K562 (cell line): Measurements from ENCODE around the gene CTXND1. TPM values are rescaled to one million over a fixed set of nuclear protein-coding genes. Genes with fewer than 3 reads are reported as not detected.

Source experiments
- GTF2F1 ChIP-seq: IDR thresholded peaks from 2 replicates; pipeline ENCODE4 v1.6.1; 2011; ENCODE audit warnings: low read depth, low read length, improper control_type of control experiment
- ILK ChIP-seq: fragments of 450-650 bp; IDR thresholded peaks from 2 replicates; pipeline ENCODE4 v1.6.1; 2016; ENCODE audit warnings: missing genetic modification characterization, low read depth, mild to moderate bottlenecking, missing compliant biosample characterization, moderate library complexity, borderline replicate concordance
- NFIC ChIP-seq: fragments of 450-650 bp; IDR thresholded peaks from 2 replicates; pipeline ENCODE4 v1.6.1; 2017; ENCODE audit warnings: mild to moderate bottlenecking, inconsistent platforms
- ZNF24 ChIP-seq: fragments of 450-650 bp; IDR thresholded peaks from 2 replicates; pipeline ENCODE4 v1.6.1; 2016
- ZNF589 ChIP-seq: fragments of 200-800 bp; sonication (Bioruptor generic); IDR thresholded peaks from 2 replicates; pipeline ENCODE4 v1.6.1; 2016; ENCODE audit warnings: low read depth, missing genetic modification characterization, missing compliant biosample characterization
- polyA plus RNA-seq, 8 experiments: library from polyadenylated mRNA; depleted of rRNA in 4 of 8; stranded (reverse) in 5 of 8; unstranded in 3 of 8; fragments of >200 nt; fragmentation: Nextera tagmentation in 2 of 8; fragmentation: Illumina TruSeq in 1 of 8; extraction: Ambion mirVana in 2 of 8; extraction: Trizol in 1 of 8; gene quantifications; 2 replicates each; pipeline versions ENCODE4 v1.2.1 to v1.2.3, GENCODE V29; 2011 to 2014; ENCODE audit warnings: inconsistent platforms in 1 of 8, missing spikeins in 1 of 8
- total RNA-seq, 7 experiments: library from RNA; depleted of rRNA in 6 of 7; stranded (reverse); fragments of >200 nt in 6 of 7; fragmentation: Illumina TruSeq in 2 of 7; extraction: Trizol in 2 of 7; gene quantifications; 2 replicates each; pipeline versions ENCODE4 v1.2.1 to v1.2.3, GENCODE V29; 2011 to 2021; ENCODE audit warnings: low replicate concordance in 1 of 7
- TF ChIP-seq, protein P1 (sequence below): fragments of 200-600 bp; sonication (generic); IDR thresholded peaks from one replicate; pipeline ENCODE4 v1.6.1; 2012; ENCODE audit warnings: mild to moderate bottlenecking, low read depth, low read length, inconsistent platforms

The CTXND1 gene
- total and polyA plus RNA-seq, 9 of the 15 experiments (the other 6 are each of a cell fraction or from before 2014, with no cell fraction given) = 0.04 TPM; not detected in 7

DNA sequence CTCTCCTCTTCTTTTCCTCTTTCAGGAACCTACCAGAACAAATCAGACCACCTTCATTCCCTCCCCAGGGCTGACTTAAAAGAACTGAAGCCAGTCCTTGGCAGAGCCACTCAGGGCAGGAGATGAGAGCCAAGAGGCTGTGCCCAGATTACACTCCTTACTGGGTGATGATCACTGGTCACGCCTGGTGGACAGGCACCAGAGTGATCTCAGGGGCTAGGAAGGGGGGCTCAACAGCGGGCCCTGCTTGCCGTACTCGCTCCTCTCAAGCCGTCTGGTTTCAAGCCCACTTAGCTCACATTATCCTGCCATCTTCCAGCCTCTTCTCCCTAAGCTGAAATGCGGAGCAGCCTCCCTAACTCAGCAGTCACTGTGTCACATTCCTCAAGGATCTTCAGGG, 100.9 kb downstream of the CTXND1 start (continued):
- TF ChIP-seq, protein P1, sequence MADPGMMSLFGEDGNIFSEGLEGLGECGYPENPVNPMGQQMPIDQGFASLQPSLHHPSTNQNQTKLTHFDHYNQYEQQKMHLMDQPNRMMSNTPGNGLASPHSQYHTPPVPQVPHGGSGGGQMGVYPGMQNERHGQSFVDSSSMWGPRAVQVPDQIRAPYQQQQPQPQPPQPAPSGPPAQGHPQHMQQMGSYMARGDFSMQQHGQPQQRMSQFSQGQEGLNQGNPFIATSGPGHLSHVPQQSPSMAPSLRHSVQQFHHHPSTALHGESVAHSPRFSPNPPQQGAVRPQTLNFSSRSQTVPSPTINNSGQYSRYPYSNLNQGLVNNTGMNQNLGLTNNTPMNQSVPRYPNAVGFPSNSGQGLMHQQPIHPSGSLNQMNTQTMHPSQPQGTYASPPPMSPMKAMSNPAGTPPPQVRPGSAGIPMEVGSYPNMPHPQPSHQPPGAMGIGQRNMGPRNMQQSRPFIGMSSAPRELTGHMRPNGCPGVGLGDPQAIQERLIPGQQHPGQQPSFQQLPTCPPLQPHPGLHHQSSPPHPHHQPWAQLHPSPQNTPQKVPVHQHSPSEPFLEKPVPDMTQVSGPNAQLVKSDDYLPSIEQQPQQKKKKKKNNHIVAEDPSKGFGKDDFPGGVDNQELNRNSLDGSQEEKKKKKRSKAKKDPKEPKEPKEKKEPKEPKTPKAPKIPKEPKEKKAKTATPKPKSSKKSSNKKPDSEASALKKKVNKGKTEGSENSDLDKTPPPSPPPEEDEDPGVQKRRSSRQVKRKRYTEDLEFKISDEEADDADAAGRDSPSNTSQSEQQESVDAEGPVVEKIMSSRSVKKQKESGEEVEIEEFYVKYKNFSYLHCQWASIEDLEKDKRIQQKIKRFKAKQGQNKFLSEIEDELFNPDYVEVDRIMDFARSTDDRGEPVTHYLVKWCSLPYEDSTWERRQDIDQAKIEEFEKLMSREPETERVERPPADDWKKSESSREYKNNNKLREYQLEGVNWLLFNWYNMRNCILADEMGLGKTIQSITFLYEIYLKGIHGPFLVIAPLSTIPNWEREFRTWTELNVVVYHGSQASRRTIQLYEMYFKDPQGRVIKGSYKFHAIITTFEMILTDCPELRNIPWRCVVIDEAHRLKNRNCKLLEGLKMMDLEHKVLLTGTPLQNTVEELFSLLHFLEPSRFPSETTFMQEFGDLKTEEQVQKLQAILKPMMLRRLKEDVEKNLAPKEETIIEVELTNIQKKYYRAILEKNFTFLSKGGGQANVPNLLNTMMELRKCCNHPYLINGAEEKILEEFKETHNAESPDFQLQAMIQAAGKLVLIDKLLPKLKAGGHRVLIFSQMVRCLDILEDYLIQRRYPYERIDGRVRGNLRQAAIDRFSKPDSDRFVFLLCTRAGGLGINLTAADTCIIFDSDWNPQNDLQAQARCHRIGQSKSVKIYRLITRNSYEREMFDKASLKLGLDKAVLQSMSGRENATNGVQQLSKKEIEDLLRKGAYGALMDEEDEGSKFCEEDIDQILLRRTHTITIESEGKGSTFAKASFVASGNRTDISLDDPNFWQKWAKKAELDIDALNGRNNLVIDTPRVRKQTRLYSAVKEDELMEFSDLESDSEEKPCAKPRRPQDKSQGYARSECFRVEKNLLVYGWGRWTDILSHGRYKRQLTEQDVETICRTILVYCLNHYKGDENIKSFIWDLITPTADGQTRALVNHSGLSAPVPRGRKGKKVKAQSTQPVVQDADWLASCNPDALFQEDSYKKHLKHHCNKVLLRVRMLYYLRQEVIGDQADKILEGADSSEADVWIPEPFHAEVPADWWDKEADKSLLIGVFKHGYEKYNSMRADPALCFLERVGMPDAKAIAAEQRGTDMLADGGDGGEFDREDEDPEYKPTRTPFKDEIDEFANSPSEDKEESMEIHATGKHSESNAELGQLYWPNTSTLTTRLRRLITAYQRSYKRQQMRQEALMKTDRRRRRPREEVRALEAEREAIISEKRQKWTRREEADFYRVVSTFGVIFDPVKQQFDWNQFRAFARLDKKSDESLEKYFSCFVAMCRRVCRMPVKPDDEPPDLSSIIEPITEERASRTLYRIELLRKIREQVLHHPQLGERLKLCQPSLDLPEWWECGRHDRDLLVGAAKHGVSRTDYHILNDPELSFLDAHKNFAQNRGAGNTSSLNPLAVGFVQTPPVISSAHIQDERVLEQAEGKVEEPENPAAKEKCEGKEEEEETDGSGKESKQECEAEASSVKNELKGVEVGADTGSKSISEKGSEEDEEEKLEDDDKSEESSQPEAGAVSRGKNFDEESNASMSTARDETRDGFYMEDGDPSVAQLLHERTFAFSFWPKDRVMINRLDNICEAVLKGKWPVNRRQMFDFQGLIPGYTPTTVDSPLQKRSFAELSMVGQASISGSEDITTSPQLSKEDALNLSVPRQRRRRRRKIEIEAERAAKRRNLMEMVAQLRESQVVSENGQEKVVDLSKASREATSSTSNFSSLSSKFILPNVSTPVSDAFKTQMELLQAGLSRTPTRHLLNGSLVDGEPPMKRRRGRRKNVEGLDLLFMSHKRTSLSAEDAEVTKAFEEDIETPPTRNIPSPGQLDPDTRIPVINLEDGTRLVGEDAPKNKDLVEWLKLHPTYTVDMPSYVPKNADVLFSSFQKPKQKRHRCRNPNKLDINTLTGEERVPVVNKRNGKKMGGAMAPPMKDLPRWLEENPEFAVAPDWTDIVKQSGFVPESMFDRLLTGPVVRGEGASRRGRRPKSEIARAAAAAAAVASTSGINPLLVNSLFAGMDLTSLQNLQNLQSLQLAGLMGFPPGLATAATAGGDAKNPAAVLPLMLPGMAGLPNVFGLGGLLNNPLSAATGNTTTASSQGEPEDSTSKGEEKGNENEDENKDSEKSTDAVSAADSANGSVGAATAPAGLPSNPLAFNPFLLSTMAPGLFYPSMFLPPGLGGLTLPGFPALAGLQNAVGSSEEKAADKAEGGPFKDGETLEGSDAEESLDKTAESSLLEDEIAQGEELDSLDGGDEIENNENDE = no peak
- TF ChIP-seq ZNF589 (CRISPR knock-in tag) (no peak), NFIC (no peak), GTF2F1 (no peak), ILK (tag) (no peak), ZNF24 (no peak)
- TF ChIP-seq, all 486 proteins: peak for 0

Other genes with a start within 250 kb of the CTXND1 start
- 99.5 and 142 TPM in 2 replicates for gene ZFAND6, start 192.5 kb downstream of the CTXND1 start, total RNA-seq (2014; rRNA removed)
- gene ZFAND6, start 192.5 kb downstream of the CTXND1 start, total RNA-seq (2014; rRNA removed; fragmentation: Illumina TruSeq; extraction: Trizol) = 88.7 and 105 TPM in 2 replicates
- gene ZFAND6, start 192.5 kb downstream of the CTXND1 start, total RNA-seq (2015; rRNA removed; fragmentation: Illumina TruSeq; extraction: Trizol) = 90.3 TPM in 2 replicates
- gene ZFAND6, start 192.5 kb downstream of the CTXND1 start, total RNA-seq (2021) = 53.9 and 58.7 TPM in 2 replicates
- gene ZFAND6, start 192.5 kb downstream of the CTXND1 start, polyA plus RNA-seq (2011; rRNA removed) = 206 and 207 TPM in 2 replicates
- 86.1 and 92.2 TPM in 2 replicates for gene ZFAND6, start 192.5 kb downstream of the CTXND1 start, polyA plus RNA-seq (2014; fragmentation: Illumina TruSeq; extraction: Trizol)
- 10 to 100 TPM; 82.1 to 93.8 TPM for gene ZFAND6, start 192.5 kb downstream of the CTXND1 start, polyA plus RNA-seq (2014; fragmentation: Nextera tagmentation; extraction: Ambion mirVana)
- 88.9 and 113 TPM in 2 replicates for gene ZFAND6, start 192.5 kb downstream of the CTXND1 start, polyA plus RNA-seq (2014; rRNA removed)
- gene FAH, start 99.2 kb downstream of the CTXND1 start, total RNA-seq (2014; rRNA removed) = 89.0 and 100 TPM in 2 replicates
- 51.1 and 66.8 TPM in 2 replicates for gene FAH, start 99.2 kb downstream of the CTXND1 start, total RNA-seq (2014; rRNA removed; fragmentation: Illumina TruSeq; extraction: Trizol)
- gene FAH, start 99.2 kb downstream of the CTXND1 start, total RNA-seq (2015; rRNA removed; fragmentation: Illumina TruSeq; extraction: Trizol) = 103 and 107 TPM in 2 replicates
- gene FAH, start 99.2 kb downstream of the CTXND1 start, total RNA-seq (2021) = 117 and 121 TPM in 2 replicates
- gene FAH, start 99.2 kb downstream of the CTXND1 start, polyA plus RNA-seq (2011; rRNA removed) = 64.8 and 69.7 TPM in 2 replicates
- 122 and 129 TPM in 2 replicates for gene FAH, start 99.2 kb downstream of the CTXND1 start, polyA plus RNA-seq (2014; fragmentation: Illumina TruSeq; extraction: Trizol)
- gene FAH, start 99.2 kb downstream of the CTXND1 start, polyA plus RNA-seq (2014; fragmentation: Nextera tagmentation; extraction: Ambion mirVana) = 100 to 1,000 TPM; 302 to 310 TPM
- 80.7 and 95.4 TPM in 2 replicates for gene FAH, start 99.2 kb downstream of the CTXND1 start, polyA plus RNA-seq (2014; rRNA removed)
- gene ARNT2, start 152.2 kb upstream of the CTXND1 start, total RNA-seq (2014; rRNA removed) = not detected in 2 replicates
- gene ARNT2, start 152.2 kb upstream of the CTXND1 start, total RNA-seq (2014; rRNA removed; fragmentation: Illumina TruSeq; extraction: Trizol) = not detected in 2 replicates
- gene ARNT2, start 152.2 kb upstream of the CTXND1 start, total RNA-seq (2015; rRNA removed; fragmentation: Illumina TruSeq; extraction: Trizol) = not detected in 2 replicates
- not detected in 2 replicates for gene ARNT2, start 152.2 kb upstream of the CTXND1 start, total RNA-seq (2021)
- 0.01 TPM in 1 of 2 replicates, not detected in the other for gene ARNT2, start 152.2 kb upstream of the CTXND1 start, polyA plus RNA-seq (2011; rRNA removed)
- not detected in 2 replicates for gene ARNT2, start 152.2 kb upstream of the CTXND1 start, polyA plus RNA-seq (2014; fragmentation: Illumina TruSeq; extraction: Trizol)
- gene ARNT2, start 152.2 kb upstream of the CTXND1 start, polyA plus RNA-seq (2014; fragmentation: Nextera tagmentation; extraction: Ambion mirVana) = not detected
- gene ARNT2, start 152.2 kb upstream of the CTXND1 start, polyA plus RNA-seq (2014; rRNA removed) = not detected in 2 replicates